Skeletal muscle tissue (tissue), 5 donors: ENCODE measurements around the gene ACP6. TPM values are rescaled to one million over a fixed set of nuclear protein-coding genes. Genes with fewer than 3 reads are reported as not detected.

Source experiments
- H3K27ac ChIP-seq: one replicate; pipeline ENCODE4 v1.7.0; 2013; ENCODE audit warnings: mild to moderate bottlenecking, low read depth, low read length, inconsistent platforms
- H3K27me3 ChIP-seq, 3 donors: one replicate each; pipeline ENCODE4 v1.7.0; 2013; ENCODE audit warnings: low read length in 3 of 3; ENCODE audit not compliant: control insufficient read depth in 3 of 3, insufficient read depth in 3 of 3
- H3K36me3 ChIP-seq, 3 donors: one replicate each; pipeline ENCODE4 v1.7.0; 2013; ENCODE audit warnings: low read length in 3 of 3; ENCODE audit not compliant: control insufficient read depth in 3 of 3, insufficient read depth in 3 of 3
- H3K4me1 ChIP-seq, 3 donors: one replicate each; pipeline ENCODE4 v1.7.0; 2013; ENCODE audit warnings: low read length in 3 of 3, mild to moderate bottlenecking in 3 of 3; ENCODE audit not compliant: control insufficient read depth in 3 of 3, insufficient read depth in 3 of 3
- H3K4me3 ChIP-seq, 3 donors: one replicate each; pipeline ENCODE4 v1.7.0; 2013; ENCODE audit warnings: low read length in 3 of 3
- H3K9ac ChIP-seq, 3 donors: one replicate each; pipeline ENCODE4 v1.7.0; 2013; ENCODE audit warnings: low read length in 3 of 3, mild to moderate bottlenecking in 3 of 3, moderate library complexity in 2 of 3, low read depth in 1 of 3
- H3K9me3 ChIP-seq, 3 donors: one replicate each; pipeline ENCODE4 v1.7.0; 2013; ENCODE audit warnings: low read length in 3 of 3; ENCODE audit not compliant: control insufficient read depth in 3 of 3
- small RNA-seq: library from RNA; depleted of rRNA; stranded (forward); fragments of <200 nt; gene quantifications from one replicate; pipeline ENCODE3, GENCODE V24; 2014
- total RNA-seq: library from RNA; depleted of rRNA; stranded (reverse); fragments of >200 nt; gene quantifications from one replicate; pipeline ENCODE4 v1.2.3, GENCODE V29; 2014
- donor health status: Osteomylitis.

ACP6 gene
- total RNA-seq, 1 donor from 2014 or later = 7.8 TPM

- Histone ChIP-seq H3K4me3 (peak overlapping the region; percentile 93 to 96 (median 93)), H3K9me3 (no peaks in the 10 kb centered on the region), H3K27ac (peak overlapping the region; percentile 89), H3K36me3 (no peaks in the 10 kb centered on the region), H3K27me3 (no peaks in the 10 kb centered on the region), H3K9ac (peak overlapping the region; percentile 91 to 93 (median 92)), H3K4me1 (peaks cover 16 to 18% (median 18%) of the 10 kb centered on the region in 3 donors)
Measured at GRCh38 chr1:147598621-147599361, 71.5 kb downstream of the ACP6 start.

DNA sequence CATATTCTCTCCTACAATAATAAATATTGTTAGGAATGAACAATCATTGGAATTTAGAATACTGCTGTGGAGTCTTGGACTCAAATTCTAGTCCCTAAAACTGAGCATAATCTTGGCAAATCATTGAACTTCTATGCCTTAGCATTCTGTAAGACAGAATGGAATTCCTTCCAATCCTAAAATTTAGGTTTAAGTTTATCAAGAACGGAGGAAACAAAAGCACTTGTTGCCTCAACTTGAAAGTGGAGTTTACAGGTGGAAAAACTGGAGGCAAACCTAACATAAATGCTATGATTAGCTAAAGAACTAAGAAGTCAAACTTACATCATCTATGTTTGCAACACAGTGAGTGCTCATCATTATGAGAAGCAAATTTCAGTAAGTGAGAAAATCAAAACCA, 73.3 kb downstream of the ACP6 start:
- H3K9me3 ChIP-seq = no peaks in the 10 kb centered on the region
- no peak overlapping the region for H3K4me3 ChIP-seq
- H3K36me3 ChIP-seq = no peaks in the 10 kb centered on the region
- H3K27ac ChIP-seq = no peak overlapping the region
- no peaks in the 10 kb centered on the region for H3K27me3 ChIP-seq
- H3K4me1 ChIP-seq = peaks cover 19 to 21% (median 20%) of the 10 kb centered on the region in 3 donors
- no peak overlapping the region for H3K9ac ChIP-seq

Small RNAs within 50 kb of the gene (small RNA-seq; reads per million reads assigned to genes)
- gene RN7SL261P = not detected

Other genes starting within 250 kb of the ACP6 start
- 8.9 TPM for gene BCL9, start 129.0 kb downstream of the ACP6 start, total RNA-seq
- 13.0 TPM for gene GJA5, start 90.1 kb upstream of the ACP6 start, total RNA-seq
- not detected for gene GJA8, start 232.3 kb upstream of the ACP6 start, total RNA-seq